Endothelial cell (in vitro differentiated cells): ENCODE results near the gene WWP2. TPM values are rescaled to one million over a fixed set of nuclear protein-coding genes. Genes with fewer than 3 reads are reported as not detected.

Experiments used
- DNase-seq: peaks from one replicate; pipeline ENCODE4 v3.0.0; 2021; ENCODE audit warnings: low spot score
- H3K27ac Mint-ChIP-seq: one replicate; pipeline ENCODE4 v1.8.0; 2021; ENCODE audit warnings: mixed read lengths, inconsistent platforms; ENCODE audit not compliant: unreplicated experiment
- H3K27me3 Mint-ChIP-seq: one replicate; pipeline ENCODE4 v1.8.0; 2021; ENCODE audit warnings: mild to moderate bottlenecking, moderate library complexity, mixed read lengths, inconsistent platforms; ENCODE audit not compliant: unreplicated experiment
- H3K36me3 Mint-ChIP-seq: one replicate; pipeline ENCODE4 v1.8.0; 2021; ENCODE audit warnings: mild to moderate bottlenecking, low read depth, mixed read lengths, inconsistent platforms; ENCODE audit not compliant: unreplicated experiment
- H3K4me1 Mint-ChIP-seq: one replicate; pipeline ENCODE4 v1.8.0; 2021; ENCODE audit warnings: mild to moderate bottlenecking, mixed read lengths, inconsistent platforms; ENCODE audit not compliant: unreplicated experiment
- H3K4me3 Mint-ChIP-seq: one replicate; pipeline ENCODE4 v1.8.0; 2021; ENCODE audit warnings: mild to moderate bottlenecking, mixed read lengths, inconsistent platforms; ENCODE audit not compliant: unreplicated experiment
- H3K9me3 Mint-ChIP-seq: one replicate; pipeline ENCODE4 v1.8.0; 2021; ENCODE audit warnings: mixed read lengths, inconsistent platforms; ENCODE audit not compliant: unreplicated experiment
- total RNA-seq: library from RNA; stranded (reverse); fragmentation: NEBNext Ultra II Directional; extraction: Animal tissue kit (Norgen Biotek cat#: 25700); gene quantifications from one replicate; pipeline ENCODE4 v1.2.1, GENCODE V29; 2021; ENCODE audit not compliant: unreplicated experiment
- TF ChIP-seq, protein P1 (sequence below): fragments of 200-600 bp; sonication (generic); IDR thresholded peaks from one replicate; pipeline ENCODE4 v1.5.0; 2021; ENCODE audit warnings: antibody characterized with exemption; ENCODE audit not compliant: unreplicated experiment

Gene WWP2
- total RNA-seq, 1 donor from 2014 or later, result 35.3 TPM

DNA sequence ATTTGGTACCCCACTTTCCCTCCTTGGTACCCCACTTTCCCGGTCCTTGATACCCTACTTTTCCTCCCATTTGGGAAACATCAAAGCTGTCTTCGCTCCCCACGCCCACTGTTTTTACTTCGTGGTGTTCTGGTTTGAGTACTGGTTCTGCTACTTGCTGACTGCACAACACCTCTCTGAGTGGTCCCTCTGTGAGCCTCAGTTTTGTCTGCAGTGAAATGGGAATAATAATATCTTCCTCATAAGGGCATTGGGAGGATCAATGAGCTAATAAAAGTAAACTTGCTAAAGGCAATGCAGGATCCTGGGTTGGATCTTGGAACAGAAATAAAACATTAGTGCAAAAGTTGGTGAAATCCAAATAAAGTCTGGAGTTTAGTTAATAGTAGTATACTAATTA, 119.0 kb downstream of the WWP2 start:
- DNase-seq, result no peak
- H3K27ac Mint-ChIP-seq, result no peak overlapping the region
- TF ChIP-seq, protein P1, sequence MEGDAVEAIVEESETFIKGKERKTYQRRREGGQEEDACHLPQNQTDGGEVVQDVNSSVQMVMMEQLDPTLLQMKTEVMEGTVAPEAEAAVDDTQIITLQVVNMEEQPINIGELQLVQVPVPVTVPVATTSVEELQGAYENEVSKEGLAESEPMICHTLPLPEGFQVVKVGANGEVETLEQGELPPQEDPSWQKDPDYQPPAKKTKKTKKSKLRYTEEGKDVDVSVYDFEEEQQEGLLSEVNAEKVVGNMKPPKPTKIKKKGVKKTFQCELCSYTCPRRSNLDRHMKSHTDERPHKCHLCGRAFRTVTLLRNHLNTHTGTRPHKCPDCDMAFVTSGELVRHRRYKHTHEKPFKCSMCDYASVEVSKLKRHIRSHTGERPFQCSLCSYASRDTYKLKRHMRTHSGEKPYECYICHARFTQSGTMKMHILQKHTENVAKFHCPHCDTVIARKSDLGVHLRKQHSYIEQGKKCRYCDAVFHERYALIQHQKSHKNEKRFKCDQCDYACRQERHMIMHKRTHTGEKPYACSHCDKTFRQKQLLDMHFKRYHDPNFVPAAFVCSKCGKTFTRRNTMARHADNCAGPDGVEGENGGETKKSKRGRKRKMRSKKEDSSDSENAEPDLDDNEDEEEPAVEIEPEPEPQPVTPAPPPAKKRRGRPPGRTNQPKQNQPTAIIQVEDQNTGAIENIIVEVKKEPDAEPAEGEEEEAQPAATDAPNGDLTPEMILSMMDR, result no peak
- H3K4me3 Mint-ChIP-seq, result no peak overlapping the region
- no peaks in the 10 kb centered on the region for H3K4me1 Mint-ChIP-seq
- peaks cover 19% of the 10 kb centered on the region for H3K36me3 Mint-ChIP-seq
- H3K27me3 Mint-ChIP-seq, result no peaks in the 10 kb centered on the region
- no peaks in the 10 kb centered on the region for H3K9me3 Mint-ChIP-seq

DNA sequence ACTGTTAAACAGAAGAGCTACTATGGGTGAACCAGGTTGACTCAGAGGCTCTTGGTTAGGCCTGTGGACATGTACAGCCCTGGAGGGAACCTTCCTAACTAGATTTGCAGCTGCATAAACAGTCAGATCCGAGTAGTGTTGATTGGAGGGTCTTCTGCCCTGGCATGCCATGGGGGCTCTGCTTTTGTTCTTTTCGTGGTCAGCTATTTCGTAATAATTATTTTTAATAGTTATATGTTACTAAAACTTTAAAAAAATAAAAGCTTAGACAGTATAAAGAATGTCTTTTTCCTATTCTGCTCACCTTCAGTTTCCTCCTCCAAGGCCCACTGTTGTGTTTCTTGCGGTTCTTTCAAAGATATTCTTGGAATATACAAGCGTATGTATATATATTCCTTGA, 121.6 kb downstream of the WWP2 start:
- H3K27ac Mint-ChIP-seq, result no peak overlapping the region
- peaks cover 13% of the 10 kb centered on the region for H3K36me3 Mint-ChIP-seq
- H3K27me3 Mint-ChIP-seq, result no peaks in the 10 kb centered on the region
- TF ChIP-seq, protein P1, result no peak
- no peaks in the 10 kb centered on the region for H3K9me3 Mint-ChIP-seq
- no peak overlapping the region for H3K4me3 Mint-ChIP-seq
- H3K4me1 Mint-ChIP-seq, result no peaks in the 10 kb centered on the region
- no peak for DNase-seq

DNA sequence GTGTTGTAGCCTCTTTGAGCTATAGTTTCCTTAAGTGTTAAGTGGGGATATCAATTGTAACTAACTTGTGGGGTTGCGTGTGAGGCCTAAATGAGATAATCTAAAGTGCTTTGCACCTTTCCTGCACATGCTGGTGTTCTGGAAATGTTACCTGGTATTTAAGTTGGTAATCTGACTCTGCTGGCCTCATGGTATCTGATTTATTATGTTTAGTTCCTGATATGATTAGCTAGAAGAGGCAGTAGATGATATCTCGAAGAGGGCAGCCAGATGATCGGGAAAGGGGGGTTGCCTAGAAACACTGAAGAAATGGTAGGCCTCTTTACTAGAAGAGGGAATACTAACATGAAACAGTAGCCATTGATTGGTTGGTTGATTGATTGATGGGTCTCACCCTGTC, 123.6 kb downstream of the WWP2 start:
- H3K27me3 Mint-ChIP-seq, result no peaks in the 10 kb centered on the region
- peaks cover 24% of the 10 kb centered on the region for H3K36me3 Mint-ChIP-seq
- H3K4me3 Mint-ChIP-seq, result no peak overlapping the region
- H3K9me3 Mint-ChIP-seq, result no peaks in the 10 kb centered on the region
- peaks cover 12% of the 10 kb centered on the region for H3K4me1 Mint-ChIP-seq
- H3K27ac Mint-ChIP-seq, result no peak overlapping the region
- TF ChIP-seq, protein P1, result no peak
- DNase-seq, result no peak

DNA sequence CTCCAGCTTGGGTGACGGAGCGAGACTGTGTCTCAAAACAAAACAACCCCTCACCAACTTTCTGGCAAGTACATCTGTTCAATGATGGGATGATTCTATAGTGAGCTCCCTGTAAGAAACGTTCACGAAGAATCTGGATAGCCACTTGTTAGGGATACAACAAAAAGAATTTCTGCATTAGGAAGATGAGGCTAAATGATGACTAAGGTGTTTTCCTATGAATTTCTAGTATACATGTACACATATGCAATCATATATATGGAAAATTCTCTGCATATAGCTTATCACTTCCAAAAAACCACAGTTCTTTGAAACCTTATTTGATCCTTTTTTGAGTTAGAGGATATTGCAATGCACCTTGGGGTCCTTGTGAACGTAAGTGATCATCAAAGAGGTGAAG, 124.6 kb downstream of the WWP2 start:
- peaks cover 15% of the 10 kb centered on the region for H3K4me1 Mint-ChIP-seq
- H3K4me3 Mint-ChIP-seq, result no peak overlapping the region
- peaks cover 3% of the 10 kb centered on the region for H3K27me3 Mint-ChIP-seq
- H3K27ac Mint-ChIP-seq, result no peak overlapping the region
- no peaks in the 10 kb centered on the region for H3K9me3 Mint-ChIP-seq
- no peak for DNase-seq
- TF ChIP-seq, protein P1, result no peak
- H3K36me3 Mint-ChIP-seq, result peaks cover 24% of the 10 kb centered on the region

DNA sequence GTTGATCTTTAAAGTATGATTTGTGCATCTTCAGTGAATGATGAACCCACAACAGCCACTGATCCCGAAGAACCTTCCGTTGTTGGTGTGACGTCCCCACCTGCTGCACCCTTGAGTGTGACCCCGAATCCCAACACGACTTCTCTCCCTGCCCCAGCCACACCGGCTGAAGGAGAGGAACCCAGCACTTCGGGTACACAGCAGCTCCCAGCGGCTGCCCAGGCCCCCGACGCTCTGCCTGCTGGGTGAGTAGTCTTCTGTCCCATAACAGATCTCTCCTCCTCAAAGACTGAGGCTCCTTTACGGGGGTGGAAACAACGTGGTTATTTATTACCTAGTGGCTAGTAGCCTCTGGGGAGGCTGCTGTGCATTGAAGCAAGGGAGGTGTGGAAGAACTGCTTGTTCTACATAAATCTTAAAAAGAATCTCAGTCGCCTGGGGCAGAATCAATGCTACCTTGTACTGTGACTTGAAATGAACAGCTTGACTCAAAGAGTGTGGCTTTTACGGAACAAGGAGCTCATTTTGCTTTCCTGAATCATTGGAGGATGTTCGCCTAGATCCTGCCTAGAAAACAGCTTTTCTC, 126.0 kb downstream of the WWP2 start:
- TF ChIP-seq, protein P1, result no peak
- no peak for DNase-seq
- Mint-ChIP-seq H3K9me3 (no peaks in the 10 kb centered on the region), H3K4me1 (peaks cover 15% of the 10 kb centered on the region), H3K36me3 (peaks cover 22% of the 10 kb centered on the region), H3K27me3 (peaks cover 3% of the 10 kb centered on the region), H3K4me3 (no peak overlapping the region), H3K27ac (no peak overlapping the region)
